HEK293 (cell line): Measurements from ENCODE around the gene ALDH1B1.

Experiments used
- CTCF ChIA-PET: fragments of 350-600 bp; formaldehyde crosslinking; extraction: SDS; loops from one replicate; lab custom pipeline; 2021; ENCODE audit warnings: antibody characterized with exemption; lab: Yijun Ruan, JAX
- POLR2A ChIA-PET: fragments of 300-600 bp; formaldehyde crosslinking; extraction: SDS; loops from one replicate; lab custom pipeline; 2020; ENCODE audit warnings: antibody characterized with exemption, inconsistent platforms; lab: Yijun Ruan, JAX
- H3K27ac ChIP-seq: fragments of 200-500 bp; sonication (Bioruptor generic); 2 replicates; pipeline ENCODE4 v1.5.1; 2014; ENCODE audit warnings: low read depth, low read length, control low read depth, inconsistent platforms; ENCODE audit errors: extremely low read depth
- H3K36me3 ChIP-seq, 2 experiments: fragments of 200-500 bp in 1 of 2; sonication (Bioruptor generic) in 1 of 2; 1 replicate in 1 of 2; 2 replicates in 1 of 2; pipeline ENCODE4 v1.5.1; 2014 to 2017; ENCODE audit warnings: inconsistent platforms in 2 of 2, low read length in 2 of 2; ENCODE audit not compliant: control insufficient read depth in 2 of 2, insufficient read depth in 1 of 2
- H3K4me1 ChIP-seq: fragments of 200-500 bp; sonication (Bioruptor generic); 2 replicates; pipeline ENCODE4 v1.5.1; 2014; ENCODE audit warnings: mild to moderate bottlenecking, low read length, inconsistent platforms; ENCODE audit not compliant: control insufficient read depth, insufficient read depth
- H3K4me3 ChIP-seq: 2 replicates; pipeline ENCODE4 v1.5.1; 2011; ENCODE audit warnings: low read depth, mild to moderate bottlenecking, control low read depth, low read length, moderate library complexity
- H3K9me3 ChIP-seq: fragments of 200-500 bp; sonication (Bioruptor generic); 2 replicates; pipeline ENCODE4 v1.5.1; 2014; ENCODE audit warnings: low read depth, low read length, inconsistent platforms; ENCODE audit not compliant: control insufficient read depth, insufficient read depth
- INSM2 ChIP-seq: fragments of 450-650 bp; formaldehyde crosslinking; IDR thresholded peaks from 2 replicates; pipeline ENCODE4 v1.5.1; 2016; ENCODE audit warnings: missing biosample characterization, missing genetic modification characterization
- PATZ1 ChIP-seq: fragments of 450-650 bp; formaldehyde crosslinking; IDR thresholded peaks from 2 replicates; pipeline ENCODE4 v1.5.1; 2016; ENCODE audit warnings: missing biosample characterization, missing genetic modification characterization
- YY2 ChIP-seq: fragments of 450-650 bp; formaldehyde crosslinking; IDR thresholded peaks from 2 replicates; pipeline ENCODE4 v1.5.1; 2016; ENCODE audit warnings: missing biosample characterization, missing genetic modification characterization
- ZBTB21 ChIP-seq: fragments of 450-650 bp; formaldehyde crosslinking; IDR thresholded peaks from 2 replicates; pipeline ENCODE4 v1.5.1; 2017; ENCODE audit warnings: missing biosample characterization, missing genetic modification characterization
- ZNF10 ChIP-seq: fragments of 450-650 bp; formaldehyde crosslinking; IDR thresholded peaks from 2 replicates; pipeline ENCODE4 v1.5.1; 2017; ENCODE audit warnings: missing biosample characterization, missing genetic modification characterization
- ZNF211 ChIP-seq: fragments of 450-650 bp; formaldehyde crosslinking; IDR thresholded peaks from 2 replicates; pipeline ENCODE4 v1.5.1; 2016; ENCODE audit warnings: low read depth, missing biosample characterization, missing genetic modification characterization
- ZNF214 ChIP-seq: fragments of 450-650 bp; formaldehyde crosslinking; IDR thresholded peaks from 2 replicates; pipeline ENCODE4 v1.5.1; 2017; ENCODE audit warnings: missing biosample characterization, mild to moderate bottlenecking, missing genetic modification characterization, borderline replicate concordance
- ZNF24 ChIP-seq: fragments of 450-650 bp; formaldehyde crosslinking; IDR thresholded peaks from 2 replicates; pipeline ENCODE4 v1.5.1; 2016; ENCODE audit warnings: missing biosample characterization, missing genetic modification characterization
- ZNF341 ChIP-seq: fragments of 450-650 bp; formaldehyde crosslinking; IDR thresholded peaks from 2 replicates; pipeline ENCODE4; 2016; ENCODE audit warnings: low read depth, missing biosample characterization, missing genetic modification characterization
- ZNF362 ChIP-seq: fragments of 450-650 bp; formaldehyde crosslinking; IDR thresholded peaks from 2 replicates; pipeline ENCODE4 v1.5.1; 2016; ENCODE audit warnings: missing biosample characterization, missing genetic modification characterization
- ZNF423 ChIP-seq: fragments of 450-650 bp; formaldehyde crosslinking; IDR thresholded peaks from 2 replicates; pipeline ENCODE4 v1.5.1; 2016; ENCODE audit warnings: missing biosample characterization, missing genetic modification characterization
- ZNF596 ChIP-seq: fragments of 450-650 bp; IDR thresholded peaks from 2 replicates; pipeline ENCODE4 v1.5.0; 2018; ENCODE audit warnings: missing biosample characterization, mild to moderate bottlenecking, missing genetic modification characterization, moderate library complexity
- ZNF639 ChIP-seq: fragments of 450-650 bp; formaldehyde crosslinking; IDR thresholded peaks from 2 replicates; pipeline ENCODE4 v1.5.1; 2016; ENCODE audit warnings: missing biosample characterization, missing genetic modification characterization
- ZNF658 ChIP-seq: fragments of 450-650 bp; formaldehyde crosslinking; IDR thresholded peaks from 2 replicates; pipeline ENCODE4; 2016; ENCODE audit warnings: missing biosample characterization, missing genetic modification characterization
- ZNF692 ChIP-seq: fragments of 450-650 bp; formaldehyde crosslinking; IDR thresholded peaks from 2 replicates; pipeline ENCODE4 v1.5.1; 2016; ENCODE audit warnings: missing biosample characterization, missing genetic modification characterization
- ZNF791 ChIP-seq: fragments of 450-650 bp; formaldehyde crosslinking; IDR thresholded peaks from 2 replicates; pipeline ENCODE4 v1.5.1; 2016; ENCODE audit warnings: missing biosample characterization, missing genetic modification characterization
- ZSCAN18 ChIP-seq: fragments of 450-650 bp; formaldehyde crosslinking; IDR thresholded peaks from 2 replicates; pipeline ENCODE4 v1.5.1; 2016; ENCODE audit warnings: missing biosample characterization, missing genetic modification characterization

Gene ALDH1B1

GRCh38 chr9:38436708-38437107 is 44.2 kb downstream of the ALDH1B1 start:
- Histone ChIP-seq H3K36me3 (no peaks in the 10 kb centered on the region), H3K4me3 (no peak overlapping the region), H3K27ac (no peak overlapping the region), H3K9me3 (no peaks in the 10 kb centered on the region), H3K4me1 (no peaks in the 10 kb centered on the region)
- ChIA-PET POLR2A (no interaction called here), CTCF (interaction anchor here (0.7 to 6.5 kb wide), 3 partner anchors 15 to 276 kb away, joined by 3 to 58 read pairs (median 3); no protein-coding TSS in a partner anchor)
- TF ChIP-seq YY2 (no peak), ZSCAN18 (tag by site-specific recombination) (no peak), ZNF362 (tag by site-specific recombination) (no peak), ZNF423 (tag by site-specific recombination) (no peak)

- no peaks in the 10 kb centered on the region for H3K4me1 ChIP-seq
- H3K4me3 ChIP-seq: no peak overlapping the region
- TF ChIP-seq ZNF10 (no peak), ZNF692 (tag by site-specific recombination) (no peak), PATZ1 (tag by site-specific recombination) (no peak), ZNF211 (tag by site-specific recombination) (no peak), ZNF214 (tag by site-specific recombination) (no peak)
- TF ChIP-seq, all 188 proteins: peak for 0
- H3K36me3 ChIP-seq: no peaks in the 10 kb centered on the region
- no peak overlapping the region for H3K27ac ChIP-seq
- ChIA-PET CTCF (interaction anchor here (0.6 to 6.5 kb wide), 3 partner anchors 19 to 235 kb away, joined by 3 to 58 read pairs (median 4); partner anchors contain the start of gene ALDH1B1), POLR2A (no interaction called here)
- no peaks in the 10 kb centered on the region for H3K9me3 ChIP-seq
Observed at GRCh38 chr9:38437193-38437823, 44.8 kb downstream of the ALDH1B1 start.

GRCh38 chr9:38439291-38439915 is 46.9 kb downstream of the ALDH1B1 start:
- ChIA-PET POLR2A (no interaction called here), CTCF (no interaction called here)
- Histone ChIP-seq H3K4me1 (no peaks in the 10 kb centered on the region), H3K4me3 (no peak overlapping the region), H3K36me3 (no peaks in the 10 kb centered on the region), H3K27ac (no peak overlapping the region), H3K9me3 (no peaks in the 10 kb centered on the region)
- TF ChIP-seq ZNF596 (tag by site-specific recombination) (no peak), ZNF658 (tag by site-specific recombination) (no peak), INSM2 (no peak), ZNF24 (tag by site-specific recombination) (no peak), ZNF639 (tag by site-specific recombination) (no peak), ZBTB21 (tag by site-specific recombination) (no peak), ZNF341 (no peak), ZNF791 (no peak)
